SK-N-SH treated with all-trans-retinoic acid at 6 μM for 48 hours (cell line): Measurements from ENCODE around the gene PRUNE2.

Experiments used
- ATAC-seq: fragments of 200-7000 bp; cut with Tn5 transposase; 3 replicates; pipeline ENCODE4 v1.9.1; 2020; ENCODE audit warnings: mild to moderate bottlenecking, moderate library complexity
- ARNTL ChIP-seq: fragments of 450-650 bp; formaldehyde crosslinking; IDR thresholded peaks from 2 replicates; pipeline ENCODE4 v1.5.0; 2020; ENCODE audit warnings: low read depth, mild to moderate bottlenecking, moderate library complexity, borderline replicate concordance
- BACH2 ChIP-seq: fragments of 250-450 bp; sonication (Bioruptor Pico); IDR thresholded peaks from 2 replicates; pipeline ENCODE4 v1.9.0; 2021; ENCODE audit warnings: mild to moderate bottlenecking, borderline replicate concordance
- CSDC2 ChIP-seq: fragments of 250-450 bp; sonication (Bioruptor Pico); IDR thresholded peaks from 2 replicates; pipeline ENCODE4 v1.5.0; 2020; ENCODE audit warnings: mild to moderate bottlenecking, moderate library complexity
- CSRNP3 ChIP-seq: fragments of 250-450 bp; sonication (Bioruptor Pico); IDR thresholded peaks from 2 replicates; pipeline ENCODE4 v1.5.1; 2021; ENCODE audit warnings: mild to moderate bottlenecking, moderate library complexity
- ESRRG ChIP-seq: fragments of 250-450 bp; sonication (Bioruptor Pico); IDR thresholded peaks from 2 replicates; pipeline ENCODE4 v1.6.1; 2021; ENCODE audit warnings: mild to moderate bottlenecking
- GLIS3 ChIP-seq: fragments of 250-450 bp; sonication (Bioruptor Pico); IDR thresholded peaks from 2 replicates; pipeline ENCODE4 v1.5.0; 2020; ENCODE audit warnings: mild to moderate bottlenecking, moderate library complexity
- ISL1 ChIP-seq: fragments of 250-450 bp; sonication (Bioruptor Pico); IDR thresholded peaks from 2 replicates; pipeline ENCODE4 v2.1.2; 2022; ENCODE audit warnings: mild to moderate bottlenecking, moderate library complexity
- OSR1 ChIP-seq: fragments of 250-450 bp; sonication (Bioruptor Pico); IDR thresholded peaks from 2 replicates; pipeline ENCODE4 v1.8.0; 2022; ENCODE audit warnings: moderate library complexity, mild to moderate bottlenecking, inconsistent platforms
- PATZ1 ChIP-seq: fragments of 250-450 bp; sonication (Bioruptor Pico); IDR thresholded peaks from 2 replicates; pipeline ENCODE4 v1.8.0; 2020; ENCODE audit warnings: mild to moderate bottlenecking, moderate library complexity, borderline replicate concordance
- POU6F1 ChIP-seq: fragments of 250-450 bp; sonication (Bioruptor Pico); IDR thresholded peaks from 2 replicates; pipeline ENCODE4 v1.8.0; 2021; ENCODE audit warnings: low read depth, mild to moderate bottlenecking, moderate library complexity, borderline replicate concordance
- PPARA ChIP-seq: fragments of 250-450 bp; sonication (Bioruptor Pico); IDR thresholded peaks from 2 replicates; pipeline ENCODE4 v1.5.0; 2020; ENCODE audit warnings: mild to moderate bottlenecking, borderline replicate concordance
- RARB ChIP-seq: fragments of 250-450 bp; sonication (Bioruptor Pico); IDR thresholded peaks from 2 replicates; pipeline ENCODE4 v1.8.0; 2021; ENCODE audit warnings: mild to moderate bottlenecking, moderate library complexity
- SNAI2 ChIP-seq: fragments of 250-450 bp; sonication (Bioruptor Pico); IDR thresholded peaks from 2 replicates; pipeline ENCODE4 v1.5.0; 2020; ENCODE audit warnings: mild to moderate bottlenecking, moderate library complexity
- TCF4 ChIP-seq: fragments of 250-450 bp; sonication (Bioruptor Pico); IDR thresholded peaks from 2 replicates; pipeline ENCODE4 v1.8.0; 2021; ENCODE audit warnings: mild to moderate bottlenecking, moderate library complexity, borderline replicate concordance
- TOX ChIP-seq: fragments of 250-450 bp; sonication (Bioruptor Pico); IDR thresholded peaks from 2 replicates; pipeline ENCODE4 v1.8.0; 2021; ENCODE audit warnings: mild to moderate bottlenecking, moderate library complexity, borderline replicate concordance
- ZFP3 ChIP-seq: fragments of 250-450 bp; sonication (Bioruptor Pico); IDR thresholded peaks from 2 replicates; pipeline ENCODE4 v1.5.0; 2020; ENCODE audit warnings: mild to moderate bottlenecking, moderate library complexity
- ZFP30 ChIP-seq: fragments of 450-650 bp; formaldehyde crosslinking; IDR thresholded peaks from 2 replicates; pipeline ENCODE4 v1.5.0; 2022; ENCODE audit warnings: mild to moderate bottlenecking, moderate library complexity
- ZNF565 ChIP-seq: fragments of 450-650 bp; formaldehyde crosslinking; conservative IDR thresholded peaks from 2 replicates; pipeline ENCODE4 v1.5.0; 2020; ENCODE audit warnings: low read depth, mild to moderate bottlenecking, moderate library complexity
- ZNF70 ChIP-seq: fragments of 450-650 bp; formaldehyde crosslinking; IDR thresholded peaks from 2 replicates; pipeline ENCODE4 v1.5.0; 2020; ENCODE audit warnings: mild to moderate bottlenecking, moderate library complexity
- ZNF8 ChIP-seq: fragments of 450-650 bp; formaldehyde crosslinking; IDR thresholded peaks from 2 replicates; pipeline ENCODE4 v1.5.0; 2020; ENCODE audit warnings: mild to moderate bottlenecking, moderate library complexity
- TF ChIP-seq, protein P1 (sequence below): fragments of 250-450 bp; sonication (Bioruptor Pico); IDR thresholded peaks from 2 replicates; pipeline ENCODE4 v1.5.1; 2020; ENCODE audit warnings: low read depth, mild to moderate bottlenecking, moderate library complexity

The PRUNE2 gene

GRCh38 chr9:76732341-76732958 is 173.5 kb downstream of the PRUNE2 start (continued):
- no peak for TF ChIP-seq CSRNP3 (CRISPR knock-in tag)

DNA sequence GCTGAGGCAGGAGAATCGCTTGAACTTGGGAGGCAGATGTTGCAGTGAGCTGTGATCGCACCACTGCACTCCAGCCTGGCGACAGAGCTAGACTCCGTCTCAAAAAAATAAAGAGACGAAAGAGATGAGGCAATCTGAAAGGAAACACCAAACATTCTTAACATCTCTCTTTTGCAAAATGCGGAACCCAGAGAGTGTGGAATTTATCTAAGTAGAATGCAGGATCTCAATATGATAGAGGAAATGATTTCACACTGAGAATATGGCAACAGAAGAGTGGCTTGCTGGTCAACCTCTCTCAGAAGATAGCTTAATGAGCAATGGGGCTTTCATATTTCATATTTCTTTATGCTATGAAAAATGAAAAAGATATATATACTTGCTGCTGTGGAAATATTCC is 175.1 kb downstream of the PRUNE2 start:
- ATAC-seq = no peak
- no peak for TF ChIP-seq GLIS3
- TF ChIP-seq TOX (CRISPR knock-in tag) = no peak
- TF ChIP-seq, protein P1, sequence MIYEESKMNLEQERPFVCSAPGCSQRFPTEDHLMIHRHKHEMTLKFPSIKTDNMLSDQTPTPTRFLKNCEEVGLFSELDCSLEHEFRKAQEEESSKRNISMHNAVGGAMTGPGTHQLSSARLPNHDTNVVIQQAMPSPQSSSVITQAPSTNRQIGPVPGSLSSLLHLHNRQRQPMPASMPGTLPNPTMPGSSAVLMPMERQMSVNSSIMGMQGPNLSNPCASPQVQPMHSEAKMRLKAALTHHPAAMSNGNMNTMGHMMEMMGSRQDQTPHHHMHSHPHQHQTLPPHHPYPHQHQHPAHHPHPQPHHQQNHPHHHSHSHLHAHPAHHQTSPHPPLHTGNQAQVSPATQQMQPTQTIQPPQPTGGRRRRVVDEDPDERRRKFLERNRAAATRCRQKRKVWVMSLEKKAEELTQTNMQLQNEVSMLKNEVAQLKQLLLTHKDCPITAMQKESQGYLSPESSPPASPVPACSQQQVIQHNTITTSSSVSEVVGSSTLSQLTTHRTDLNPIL (CRISPR knock-in tag) = no peak
- TF ChIP-seq CSDC2 (CRISPR knock-in tag) = no peak
- no peak for TF ChIP-seq ISL1
- TF ChIP-seq OSR1 = no peak
- TF ChIP-seq ESRRG (CRISPR knock-in tag) = no peak
- TF ChIP-seq RARB (CRISPR knock-in tag) = no peak
- no peak for TF ChIP-seq ZFP30
- no peak for TF ChIP-seq TCF4 (CRISPR knock-in tag)
- no peak for TF ChIP-seq PPARA

GRCh38 chr9:76729980-76730737 is 175.8 kb downstream of the PRUNE2 start:
- no peak for ATAC-seq
- TF ChIP-seq ISL1 = no peak
- no peak for TF ChIP-seq GLIS3

DNA sequence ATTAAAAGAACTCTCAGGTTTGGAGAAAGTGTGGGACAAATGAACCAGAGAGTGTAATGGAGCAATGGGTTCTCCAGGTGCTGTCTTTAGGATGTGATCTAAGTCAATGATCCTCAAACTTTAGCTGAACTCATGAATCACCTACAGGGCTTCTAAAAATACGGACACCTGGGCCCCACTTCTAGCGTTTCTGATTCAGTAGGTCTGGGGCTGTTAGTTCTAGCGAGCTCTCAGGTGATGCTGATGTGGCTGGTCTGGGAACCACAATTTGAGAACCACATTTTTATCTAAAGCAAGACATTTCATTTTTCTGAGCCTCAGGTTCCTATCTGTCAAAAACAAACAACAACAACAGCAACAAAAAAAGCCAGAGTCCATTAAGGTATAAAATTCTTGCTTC is 176.8 kb downstream of the PRUNE2 start:
- ATAC-seq = no peak
- TF ChIP-seq ISL1 = no peak
- no peak for TF ChIP-seq ZFP3 (CRISPR knock-in tag)
- TF ChIP-seq ESRRG (CRISPR knock-in tag) = no peak
- no peak for TF ChIP-seq CSDC2 (CRISPR knock-in tag)
- no peak for TF ChIP-seq SNAI2 (CRISPR knock-in tag)
- TF ChIP-seq ZNF565 (CRISPR knock-in tag) = no peak
- TF ChIP-seq TCF4 (CRISPR knock-in tag) = no peak
- TF ChIP-seq BACH2 = no peak
- TF ChIP-seq POU6F1 (CRISPR knock-in tag) = no peak
- no peak for TF ChIP-seq GLIS3
- TF ChIP-seq ZNF70 = no peak

- TF ChIP-seq GLIS3 = no peak
- no peak for TF ChIP-seq ARNTL (CRISPR knock-in tag)
- TF ChIP-seq TCF4 (CRISPR knock-in tag) = no peak
- TF ChIP-seq RARB (CRISPR knock-in tag) = no peak
- TF ChIP-seq ZNF8 (CRISPR knock-in tag) = no peak
- no peak for TF ChIP-seq CSDC2 (CRISPR knock-in tag)
- TF ChIP-seq ZFP30 = no peak
These were observed 180.0 kb downstream of the PRUNE2 start for GRCh38 chr9:76725885-76726284.

GRCh38 chr9:76725011-76725546 is 180.8 kb downstream of the PRUNE2 start:
- ATAC-seq = no peak
- TF ChIP-seq POU6F1 (CRISPR knock-in tag) (no peak), ARNTL (CRISPR knock-in tag) (no peak), ZNF565 (CRISPR knock-in tag) (no peak), PATZ1 (CRISPR knock-in tag) (no peak)

More at GRCh38 chr9:76725885-76726284, 180.0 kb downstream of the PRUNE2 start:
- ATAC-seq = no peak
